HEK293 (cell line): ENCODE measurements around the gene TNFRSF6B.

ENCODE experiments used
- CTCF ChIA-PET: fragments of 350-600 bp; formaldehyde crosslinking; extraction: SDS; loops from one replicate; lab custom pipeline; 2021; ENCODE audit warnings: antibody characterized with exemption; lab: Yijun Ruan, JAX
- POLR2A ChIA-PET: fragments of 300-600 bp; formaldehyde crosslinking; extraction: SDS; loops from one replicate; lab custom pipeline; 2020; ENCODE audit warnings: antibody characterized with exemption, inconsistent platforms; lab: Yijun Ruan, JAX
- H3K27ac ChIP-seq: fragments of 200-500 bp; sonication (Bioruptor generic); 2 replicates; pipeline ENCODE4 v1.5.1; 2014; ENCODE audit warnings: low read depth, low read length, control low read depth, inconsistent platforms; ENCODE audit errors: extremely low read depth
- H3K36me3 ChIP-seq, 2 experiments: fragments of 200-500 bp in 1 of 2; sonication (Bioruptor generic) in 1 of 2; 1 replicate in 1 of 2; 2 replicates in 1 of 2; pipeline ENCODE4 v1.5.1; 2014 to 2017; ENCODE audit warnings: inconsistent platforms in 2 of 2, low read length in 2 of 2; ENCODE audit not compliant: control insufficient read depth in 2 of 2, insufficient read depth in 1 of 2
- H3K4me1 ChIP-seq: fragments of 200-500 bp; sonication (Bioruptor generic); 2 replicates; pipeline ENCODE4 v1.5.1; 2014; ENCODE audit warnings: mild to moderate bottlenecking, low read length, inconsistent platforms; ENCODE audit not compliant: control insufficient read depth, insufficient read depth
- H3K4me3 ChIP-seq: 2 replicates; pipeline ENCODE4 v1.5.1; 2011; ENCODE audit warnings: low read depth, mild to moderate bottlenecking, control low read depth, low read length, moderate library complexity
- H3K9me3 ChIP-seq: fragments of 200-500 bp; sonication (Bioruptor generic); 2 replicates; pipeline ENCODE4 v1.5.1; 2014; ENCODE audit warnings: low read depth, low read length, inconsistent platforms; ENCODE audit not compliant: control insufficient read depth, insufficient read depth
- GLI2 ChIP-seq: fragments of 450-650 bp; formaldehyde crosslinking; IDR thresholded peaks from 2 replicates; pipeline ENCODE4; 2017; ENCODE audit warnings: missing biosample characterization, missing genetic modification characterization, low read depth, borderline replicate concordance
- GLIS1 ChIP-seq: fragments of 450-650 bp; formaldehyde crosslinking; IDR thresholded peaks from 2 replicates; pipeline ENCODE4 v1.5.1; 2016; ENCODE audit warnings: missing biosample characterization, missing genetic modification characterization
- GLIS2 ChIP-seq: fragments of 450-650 bp; formaldehyde crosslinking; IDR thresholded peaks from 2 replicates; pipeline ENCODE4 v1.5.1; 2016; ENCODE audit warnings: missing biosample characterization, missing genetic modification characterization
- MZF1 ChIP-seq: fragments of 450-650 bp; formaldehyde crosslinking; IDR thresholded peaks from 2 replicates; pipeline ENCODE4 v1.5.1; 2017; ENCODE audit warnings: missing biosample characterization, missing genetic modification characterization, borderline replicate concordance
- ZBTB49 ChIP-seq: fragments of 450-650 bp; formaldehyde crosslinking; IDR thresholded peaks from 2 replicates; pipeline ENCODE4 v1.5.1; 2016; ENCODE audit warnings: missing biosample characterization, missing genetic modification characterization, low read depth
- ZIC2 ChIP-seq: fragments of 450-650 bp; formaldehyde crosslinking; IDR thresholded peaks from 2 replicates; pipeline ENCODE4 v1.5.1; 2016; ENCODE audit warnings: missing biosample characterization, missing genetic modification characterization
- ZNF121 ChIP-seq: fragments of 450-650 bp; formaldehyde crosslinking; IDR thresholded peaks from 2 replicates; pipeline ENCODE4 v1.5.1; 2016; ENCODE audit warnings: missing biosample characterization, missing genetic modification characterization
- ZNF2 ChIP-seq: fragments of 450-650 bp; formaldehyde crosslinking; IDR thresholded peaks from 2 replicates; pipeline ENCODE4 v1.5.1; 2016; ENCODE audit warnings: missing biosample characterization, missing genetic modification characterization
- ZNF223 ChIP-seq: fragments of 450-650 bp; formaldehyde crosslinking; IDR thresholded peaks from 2 replicates; pipeline ENCODE4 v1.5.1; 2016; ENCODE audit warnings: missing biosample characterization, missing genetic modification characterization
- ZNF600 ChIP-seq: fragments of 450-650 bp; formaldehyde crosslinking; IDR thresholded peaks from 2 replicates; pipeline ENCODE4 v1.5.1; 2016; ENCODE audit warnings: missing biosample characterization, missing genetic modification characterization
- ZNF654 ChIP-seq: fragments of 450-650 bp; formaldehyde crosslinking; IDR thresholded peaks from 2 replicates; pipeline ENCODE4 v1.5.1; 2016; ENCODE audit warnings: low read depth, missing biosample characterization, missing genetic modification characterization

Gene TNFRSF6B

DNA sequence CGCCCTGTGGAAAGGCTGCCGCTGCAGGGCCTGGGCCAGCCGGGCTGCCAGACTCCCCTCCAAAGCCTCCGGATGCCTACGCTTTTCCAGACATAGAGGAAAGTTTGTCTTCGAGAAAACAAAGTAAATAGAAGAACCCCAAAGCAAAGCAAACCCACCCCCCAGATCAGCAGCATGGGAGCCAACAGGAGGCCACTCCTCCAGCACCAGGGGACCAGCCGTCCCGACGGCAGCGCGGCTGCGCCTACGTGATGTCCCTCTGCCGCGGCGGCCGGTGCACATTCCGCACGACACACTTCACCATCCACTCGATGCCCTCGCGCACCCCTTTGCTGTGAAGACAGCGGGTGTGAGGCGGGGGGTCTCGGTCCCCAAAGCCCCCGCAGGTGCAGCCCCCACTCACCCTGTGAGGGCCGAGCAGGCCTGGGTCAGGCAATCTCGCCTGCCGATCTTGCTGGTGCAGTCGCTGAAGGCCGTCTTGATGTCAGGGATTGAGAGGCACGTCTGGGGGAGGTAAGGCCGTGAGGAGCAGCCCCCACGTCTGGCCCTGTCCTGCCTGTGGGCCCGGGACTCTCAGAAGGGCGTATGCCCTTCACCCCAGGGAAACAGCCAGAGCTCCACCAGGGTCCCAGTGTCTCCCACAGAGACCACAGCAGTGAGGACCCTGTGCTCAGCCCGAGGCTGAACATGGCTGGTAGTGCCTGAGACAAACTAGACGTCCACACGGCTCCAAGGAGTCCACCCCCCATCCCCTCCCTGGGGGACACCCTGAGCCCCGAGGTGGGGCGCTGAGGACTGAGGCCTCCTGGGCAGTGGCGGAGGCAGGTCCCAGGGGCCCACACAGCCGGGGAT is 4.0 kb downstream of the TNFRSF6B start:
- POLR2A ChIA-PET = no interaction called here
- Histone ChIP-seq H3K9me3 (no peaks in the 10 kb centered on the region), H3K27ac (no peak overlapping the region), H3K36me3 (peaks cover 0 to 39% of the 10 kb centered on the region in 2 experiments; a peak in 1 of 3 replicates), H3K4me3 (no peak overlapping the region), H3K4me1 (no peaks in the 10 kb centered on the region)
- CTCF ChIA-PET = no interaction called here
- TF ChIP-seq ZIC2 (peak; percentile 22; the same call in 1 of the 2 replicates), ZNF600 (tag by site-specific recombination) (0 out of 2 replicates have a peak, but pooled peaks have one; percentile 23), GLIS1 (peak; percentile 96), ZNF223 (tag by site-specific recombination) (no peak)

GRCh38 chr20:63701051-63701328 is 4.5 kb downstream of the TNFRSF6B start:
- no peaks in the 10 kb centered on the region for H3K9me3 ChIP-seq
- CTCF ChIA-PET = no interaction called here
- POLR2A ChIA-PET = no interaction called here
- peaks cover 0 to 41% of the 10 kb centered on the region in 2 experiments; a peak in 1 of 3 replicates for H3K36me3 ChIP-seq
- no peak overlapping the region for H3K4me3 ChIP-seq
- TF ChIP-seq ZBTB49 (tag by site-specific recombination) = no peak
- TF ChIP-seq ZNF654 (tag by site-specific recombination) = no peak
- no peak for TF ChIP-seq MZF1 (tag by site-specific recombination)
- TF ChIP-seq, all 188 proteins: peak for 0
- H3K27ac ChIP-seq = no peak overlapping the region
- no peaks in the 10 kb centered on the region for H3K4me1 ChIP-seq

DNA sequence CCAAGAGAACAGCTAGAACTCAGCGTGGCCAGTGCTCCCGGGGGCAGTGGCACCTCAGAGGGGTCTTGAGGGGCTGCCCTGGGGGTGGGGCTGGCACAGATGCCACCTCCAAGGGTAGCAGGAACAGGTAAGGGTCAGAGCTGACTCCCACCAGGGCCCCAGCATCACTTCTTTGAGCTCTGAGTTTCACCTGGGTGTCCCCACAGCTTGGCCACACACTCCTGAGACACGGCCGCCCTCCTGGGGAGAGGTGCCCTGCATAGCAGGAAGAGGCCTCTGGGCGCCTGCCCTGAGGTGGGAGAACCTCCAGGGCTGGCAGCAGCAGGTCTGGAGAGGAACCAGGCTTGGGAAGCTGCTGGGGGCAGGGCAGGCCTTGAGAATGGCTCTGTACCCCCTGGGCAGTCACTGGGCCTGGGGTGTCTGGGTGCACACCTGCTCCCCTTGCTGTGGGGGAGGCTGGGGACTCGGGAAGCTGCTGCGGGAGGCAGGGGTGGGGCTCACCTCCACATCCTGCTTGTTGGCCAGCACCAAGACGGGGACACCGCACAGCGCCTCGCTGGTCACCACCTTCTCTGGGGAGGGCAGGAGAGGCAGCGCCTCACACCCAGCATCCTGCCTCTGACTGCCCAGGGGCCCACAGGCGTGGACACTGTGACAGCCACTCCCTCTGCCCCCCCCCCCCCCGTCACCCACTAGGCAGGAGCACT is 5.0 kb downstream of the TNFRSF6B start:
- TF ChIP-seq GLIS1 (peak; percentile 98), ZNF2 (tag by site-specific recombination) (no peak), ZIC2 (peak; percentile 27), GLIS2 (peak; percentile 41; the same call in 1 of the 2 replicates)
- POLR2A ChIA-PET = interaction anchor here (0.6 kb wide), 1 partner anchor 18 kb away, joined by 4 read pairs; no protein-coding TSS in a partner anchor
- Histone ChIP-seq H3K4me3 (no peak overlapping the region), H3K9me3 (no peaks in the 10 kb centered on the region), H3K36me3 (peaks cover 0 to 46% of the 10 kb centered on the region in 2 experiments; a peak in 1 of 3 replicates), H3K27ac (no peak overlapping the region), H3K4me1 (no peaks in the 10 kb centered on the region)
- CTCF ChIA-PET = no interaction called here

- TF ChIP-seq ZNF121 (tag by site-specific recombination) (0 out of 2 replicates have a peak, but pooled peaks have one; percentile 27), GLI2 (no peak)
- TF ChIP-seq, all 188 proteins: peak for 1
- no peak overlapping the region for H3K27ac ChIP-seq
- H3K9me3 ChIP-seq = no peaks in the 10 kb centered on the region
- CTCF ChIA-PET = interaction anchor here (1.0 kb wide), 1 partner anchor 271 kb away, joined by 4 read pairs; no protein-coding TSS in a partner anchor
- H3K36me3 ChIP-seq = peaks cover 0 to 46% of the 10 kb centered on the region in 2 experiments; a peak in 1 of 3 replicates
- no peak overlapping the region for H3K4me3 ChIP-seq
- POLR2A ChIA-PET = interaction anchor here (0.6 to 1.4 kb wide), 3 partner anchors 19 to 163 kb away, joined by 3 to 6 read pairs (median 4); partner anchors contain the start of gene TPD52L2
- H3K4me1 ChIP-seq = no peaks in the 10 kb centered on the region
Observed at GRCh38 chr20:63702036-63702665, 5.7 kb downstream of the TNFRSF6B start.
